ENCODE data around the gene HMOX2.

HMOX2 gene

DNA sequence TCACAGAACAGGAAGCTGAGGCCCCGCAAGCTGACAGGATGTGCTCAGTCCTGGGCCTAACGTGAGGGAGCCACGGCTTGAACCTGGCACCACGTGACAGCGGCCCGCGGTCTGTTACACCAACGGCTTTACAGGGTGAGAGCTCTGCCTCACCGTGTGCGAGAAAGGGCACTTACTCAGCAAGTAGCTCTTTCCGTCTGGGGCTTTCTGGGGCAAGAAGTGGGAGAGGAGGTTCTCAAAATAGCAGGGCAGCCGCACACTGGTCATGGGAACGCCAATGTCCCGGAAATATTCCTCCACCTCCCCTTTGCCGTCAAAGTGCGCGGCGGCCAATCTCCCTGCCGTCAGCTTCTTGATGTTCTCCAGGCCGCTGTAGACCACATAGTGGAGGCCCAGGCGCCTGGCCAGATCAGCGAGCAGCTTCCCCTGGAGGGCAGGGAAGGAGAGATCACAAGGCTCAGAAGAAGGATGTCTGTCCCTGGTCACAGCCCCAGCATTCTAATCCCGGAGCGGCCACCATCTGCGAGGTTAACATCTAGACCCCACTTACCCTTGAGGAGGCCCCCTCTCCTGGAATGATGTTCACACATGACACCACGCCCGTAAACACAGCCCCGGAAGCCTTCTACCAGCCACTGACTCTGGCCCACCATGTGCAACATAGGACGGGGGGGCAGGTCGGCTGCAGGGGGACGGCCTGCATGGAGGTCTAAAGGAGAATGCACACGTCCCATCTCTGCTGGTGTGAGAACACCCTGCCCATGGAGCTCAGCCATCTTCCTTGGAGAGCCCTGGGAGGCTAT, 10.0 kb upstream of the HMOX2 start:
- Histone ChIP-seq H3K27ac (ENCODE audit: low read depth, low read length) (no peak overlapping the region), H3K4me3 (ENCODE audit: low read length) (no peak overlapping the region), H3K9ac (ENCODE audit: low read depth, low read length) (no peak overlapping the region), H3K36me3 (ENCODE audit: insufficient read depth, low read length) (peaks cover 56% of the 10 kb centered on the region), H3K4me1 (ENCODE audit: insufficient read depth, low read length) (peaks cover 4% of the 10 kb centered on the region; the same call in 1 of the 2 replicates), H3K9me3 (ENCODE audit: insufficient read depth, low read depth, low read length) (no peaks in the 10 kb centered on the region), H3K27me3 (ENCODE audit: insufficient read depth, low read length) (no peaks in the 10 kb centered on the region)
- WGBS: 96% methylated on average over 32 of the region's 32 CpGs

DNA sequence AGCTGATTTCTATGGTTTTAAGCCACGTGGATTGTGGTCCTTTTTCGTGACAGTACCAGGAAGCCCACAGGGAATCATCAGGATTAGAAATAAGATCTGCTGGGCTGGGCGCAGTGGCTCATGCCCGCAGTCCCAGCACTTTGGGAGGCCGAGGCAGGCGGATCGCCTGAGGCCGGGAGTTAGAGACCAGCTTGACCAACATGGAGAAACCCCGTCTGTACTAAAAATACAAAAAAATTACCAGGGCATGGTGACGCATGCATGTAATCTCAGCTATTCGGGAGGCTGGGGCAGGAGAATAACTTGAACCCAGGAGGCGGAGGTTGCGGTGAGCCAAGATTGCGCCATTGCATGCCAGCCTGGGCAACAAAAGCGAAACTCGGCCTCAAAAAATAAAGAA, 8.3 kb upstream of the HMOX2 start:
- Histone ChIP-seq H3K9me3 (ENCODE audit: insufficient read depth, low read depth, low read length) (no peaks in the 10 kb centered on the region), H3K9ac (ENCODE audit: low read depth, low read length) (no peak overlapping the region), H3K27ac (ENCODE audit: low read depth, low read length) (no peak overlapping the region), H3K27me3 (ENCODE audit: insufficient read depth, low read length) (no peaks in the 10 kb centered on the region), H3K4me1 (ENCODE audit: insufficient read depth, low read length) (no peaks in the 10 kb centered on the region), H3K4me3 (ENCODE audit: low read length) (no peak overlapping the region), H3K36me3 (ENCODE audit: insufficient read depth, low read length) (peaks cover 61% of the 10 kb centered on the region)
- 96% methylated on average over 16 of the region's 16 CpGs for WGBS

GRCh38 chr16:4468972-4469371, 7.2 kb upstream of the HMOX2 start:
- 94% methylated on average over 10 of the region's 10 CpGs for WGBS
- Histone ChIP-seq H3K4me3 (ENCODE audit: low read length) (no peak overlapping the region), H3K9me3 (ENCODE audit: insufficient read depth, low read depth, low read length) (no peaks in the 10 kb centered on the region), H3K4me1 (ENCODE audit: insufficient read depth, low read length) (no peaks in the 10 kb centered on the region), H3K36me3 (ENCODE audit: insufficient read depth, low read length) (peaks cover 53% of the 10 kb centered on the region), H3K27me3 (ENCODE audit: insufficient read depth, low read length) (no peaks in the 10 kb centered on the region), H3K9ac (ENCODE audit: low read depth, low read length) (no peak overlapping the region), H3K27ac (ENCODE audit: low read depth, low read length) (no peak overlapping the region)

DNA sequence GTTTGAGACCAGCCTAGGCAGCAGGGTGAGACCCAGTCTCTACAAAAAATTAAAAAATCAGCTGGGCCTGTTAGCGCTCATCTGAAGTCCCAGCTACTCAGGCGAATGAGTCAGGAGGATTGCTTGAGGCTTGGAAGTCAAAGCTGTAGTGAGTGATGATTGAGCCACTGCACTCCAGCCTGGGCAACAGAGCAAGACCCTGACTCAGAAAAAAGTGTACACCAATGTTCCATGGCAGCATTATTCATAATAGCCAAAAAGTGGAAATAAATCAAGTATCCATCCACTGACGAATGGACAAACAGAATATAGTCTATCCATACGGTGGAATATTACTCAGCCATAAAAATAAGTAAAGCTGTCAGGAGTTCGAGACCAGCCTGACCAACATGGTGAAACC, 4.3 kb upstream of the HMOX2 start:
- Histone ChIP-seq H3K4me1 (ENCODE audit: insufficient read depth, low read length) (no peaks in the 10 kb centered on the region), H3K9me3 (ENCODE audit: insufficient read depth, low read depth, low read length) (peaks cover 5% of the 10 kb centered on the region; the same call in 1 of the 2 replicates), H3K27ac (ENCODE audit: low read depth, low read length) (no peak overlapping the region), H3K4me3 (ENCODE audit: low read length) (no peak overlapping the region), H3K36me3 (ENCODE audit: insufficient read depth, low read length) (peaks cover 30% of the 10 kb centered on the region), H3K9ac (ENCODE audit: low read depth, low read length) (no peak overlapping the region), H3K27me3 (ENCODE audit: insufficient read depth, low read length) (0 out of 2 replicates have a peak, but pooled peaks cover 5% of the 10 kb centered on the region)
- WGBS: 97% methylated on average over 5 of the region's 5 CpGs

- 0 out of 2 replicates have a peak overlapping the region, but pooled peaks have one; percentile 71 for H3K4me3 ChIP-seq (ENCODE audit: low read length)
- H3K9ac ChIP-seq (ENCODE audit: low read depth, low read length): no peak overlapping the region
- H3K36me3 ChIP-seq (ENCODE audit: insufficient read depth, low read length): peaks cover 22% of the 10 kb centered on the region
- H3K9me3 ChIP-seq (ENCODE audit: insufficient read depth, low read depth, low read length): peaks cover 5% of the 10 kb centered on the region; the same call in 1 of the 2 replicates
- no peaks in the 10 kb centered on the region for H3K4me1 ChIP-seq (ENCODE audit: insufficient read depth, low read length)
- H3K27ac ChIP-seq (ENCODE audit: low read depth, low read length): no peak overlapping the region
- WGBS: 64% methylated on average over 4 of the region's 4 CpGs
- 0 out of 2 replicates have a peak, but pooled peaks cover 5% of the 10 kb centered on the region for H3K27me3 ChIP-seq (ENCODE audit: insufficient read depth, low read length)
Observed at GRCh38 chr16:4472880-4473279, 3.3 kb upstream of the HMOX2 start.

DNA sequence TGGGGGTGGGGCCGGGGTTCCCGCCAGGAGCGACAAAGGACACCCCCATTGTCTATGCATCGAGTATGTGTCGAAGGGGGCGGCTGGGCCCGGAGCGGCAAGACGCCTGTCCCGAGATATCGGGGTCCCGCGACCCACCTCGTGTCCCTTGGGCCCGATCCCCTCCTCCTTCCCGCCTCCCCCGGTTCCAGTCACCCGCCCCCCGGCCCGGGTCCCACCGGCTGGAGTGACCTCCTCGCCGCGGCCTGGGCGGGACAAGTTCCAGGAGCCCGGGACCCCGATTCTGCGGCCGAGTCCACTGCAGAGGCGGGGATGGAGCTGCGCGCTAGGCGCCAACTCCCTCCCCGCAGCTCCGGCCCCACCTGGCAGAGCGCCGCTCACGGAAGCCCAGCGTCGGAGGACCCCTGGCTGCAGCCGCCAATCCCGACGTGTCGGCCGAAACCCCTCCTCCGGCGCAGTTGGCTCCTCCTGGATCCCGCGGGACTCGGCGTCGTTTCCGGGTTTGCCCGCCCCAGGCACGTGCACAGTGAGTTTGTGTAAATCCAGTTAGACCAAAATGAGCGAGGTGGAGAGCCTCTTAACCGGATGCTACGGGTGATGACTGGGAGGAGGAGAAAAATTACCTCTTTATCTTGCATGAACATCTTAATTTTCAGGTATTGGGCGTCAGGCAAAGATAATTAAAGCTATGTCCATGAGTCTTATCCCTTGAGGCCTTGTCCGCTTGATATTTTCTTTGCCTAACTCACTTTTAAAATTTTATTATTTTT, 1.8 kb upstream of the HMOX2 start, which contains the start of gene NMRAL1:
Gene NMRAL1 (minus strand): TSS at position 434 of the 770 bp plus-strand sequence. CDS start 493 bp downstream, outside the sequence.
- peaks cover 5% of the 10 kb centered on the region; the same call in 1 of the 2 replicates for H3K9me3 ChIP-seq (ENCODE audit: insufficient read depth, low read depth, low read length)
- peak within 1 kb of the TSS; percentile 71 for H3K4me3 ChIP-seq (ENCODE audit: low read length)
- H3K9ac ChIP-seq (ENCODE audit: low read depth, low read length): peak within 1 kb of the TSS; percentile 84
- H3K4me1 ChIP-seq (ENCODE audit: insufficient read depth, low read length): no peaks in the 10 kb centered on the region
- peak within 1 kb of the TSS; percentile 72 for H3K27ac ChIP-seq (ENCODE audit: low read depth, low read length)
- WGBS: 4% methylated on average over 60 of the region's 60 CpGs
- peaks cover 9% of the 10 kb centered on the region for H3K36me3 ChIP-seq (ENCODE audit: insufficient read depth, low read length)
- 0 out of 2 replicates have a peak, but pooled peaks cover 5% of the 10 kb centered on the region for H3K27me3 ChIP-seq (ENCODE audit: insufficient read depth, low read length)

DNA sequence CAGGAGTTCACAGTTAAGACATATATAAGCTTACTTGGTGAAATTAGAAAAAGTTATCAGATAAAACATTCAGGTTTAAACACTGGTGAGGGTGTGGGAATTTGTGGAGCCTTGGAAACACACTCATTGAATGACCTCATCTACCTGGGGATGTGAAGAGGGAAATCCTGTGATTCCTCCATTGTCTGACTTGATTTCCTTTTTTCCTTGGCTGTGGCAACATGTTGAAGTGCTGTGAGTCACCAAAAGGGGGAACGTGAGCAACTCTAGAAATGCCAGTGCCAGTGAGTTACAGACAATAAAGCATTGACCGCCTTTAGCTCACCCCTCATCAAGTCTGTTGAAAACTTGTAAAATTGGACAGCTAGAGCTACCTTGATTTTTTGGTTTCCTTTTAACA, 1.8 kb downstream of the HMOX2 start:
- H3K9ac ChIP-seq (ENCODE audit: low read depth, low read length): no peak overlapping the region
- no peak overlapping the region for H3K4me3 ChIP-seq (ENCODE audit: low read length)
- peaks cover 5% of the 10 kb centered on the region; the same call in 1 of the 2 replicates for H3K9me3 ChIP-seq (ENCODE audit: insufficient read depth, low read depth, low read length)
- no peaks in the 10 kb centered on the region for H3K4me1 ChIP-seq (ENCODE audit: insufficient read depth, low read length)
- 69% methylated on average over 2 of the region's 2 CpGs for WGBS
- H3K36me3 ChIP-seq (ENCODE audit: insufficient read depth, low read length): no peaks in the 10 kb centered on the region
- H3K27ac ChIP-seq (ENCODE audit: low read depth, low read length): no peak overlapping the region
- 0 out of 2 replicates have a peak, but pooled peaks cover 5% of the 10 kb centered on the region for H3K27me3 ChIP-seq (ENCODE audit: insufficient read depth, low read length)

GRCh38 chr16:4481526-4481925, 5.3 kb downstream of the HMOX2 start:
- Histone ChIP-seq H3K27ac (ENCODE audit: low read depth, low read length) (no peak overlapping the region), H3K4me3 (ENCODE audit: low read length) (no peak overlapping the region), H3K9me3 (ENCODE audit: insufficient read depth, low read depth, low read length) (no peaks in the 10 kb centered on the region), H3K36me3 (ENCODE audit: insufficient read depth, low read length) (peaks cover 7% of the 10 kb centered on the region; the same call in 1 of the 2 replicates), H3K4me1 (ENCODE audit: insufficient read depth, low read length) (no peaks in the 10 kb centered on the region), H3K27me3 (ENCODE audit: insufficient read depth, low read length) (no peaks in the 10 kb centered on the region), H3K9ac (ENCODE audit: low read depth, low read length) (no peak overlapping the region)
- 93% methylated on average over 2 of the region's 2 CpGs for WGBS

GRCh38 chr16:4481963-4482362, 5.8 kb downstream of the HMOX2 start:
- peaks cover 7% of the 10 kb centered on the region; the same call in 1 of the 2 replicates for H3K36me3 ChIP-seq (ENCODE audit: insufficient read depth, low read length)
- H3K4me1 ChIP-seq (ENCODE audit: insufficient read depth, low read length): no peaks in the 10 kb centered on the region
- no peaks in the 10 kb centered on the region for H3K27me3 ChIP-seq (ENCODE audit: insufficient read depth, low read length)
- H3K9me3 ChIP-seq (ENCODE audit: insufficient read depth, low read depth, low read length): no peaks in the 10 kb centered on the region
- H3K9ac ChIP-seq (ENCODE audit: low read depth, low read length): no peak overlapping the region
- WGBS: no CpG with 5 or more reads among the region's 1 CpG
- H3K4me3 ChIP-seq (ENCODE audit: low read length): no peak overlapping the region
- no peak overlapping the region for H3K27ac ChIP-seq (ENCODE audit: low read depth, low read length)

DNA sequence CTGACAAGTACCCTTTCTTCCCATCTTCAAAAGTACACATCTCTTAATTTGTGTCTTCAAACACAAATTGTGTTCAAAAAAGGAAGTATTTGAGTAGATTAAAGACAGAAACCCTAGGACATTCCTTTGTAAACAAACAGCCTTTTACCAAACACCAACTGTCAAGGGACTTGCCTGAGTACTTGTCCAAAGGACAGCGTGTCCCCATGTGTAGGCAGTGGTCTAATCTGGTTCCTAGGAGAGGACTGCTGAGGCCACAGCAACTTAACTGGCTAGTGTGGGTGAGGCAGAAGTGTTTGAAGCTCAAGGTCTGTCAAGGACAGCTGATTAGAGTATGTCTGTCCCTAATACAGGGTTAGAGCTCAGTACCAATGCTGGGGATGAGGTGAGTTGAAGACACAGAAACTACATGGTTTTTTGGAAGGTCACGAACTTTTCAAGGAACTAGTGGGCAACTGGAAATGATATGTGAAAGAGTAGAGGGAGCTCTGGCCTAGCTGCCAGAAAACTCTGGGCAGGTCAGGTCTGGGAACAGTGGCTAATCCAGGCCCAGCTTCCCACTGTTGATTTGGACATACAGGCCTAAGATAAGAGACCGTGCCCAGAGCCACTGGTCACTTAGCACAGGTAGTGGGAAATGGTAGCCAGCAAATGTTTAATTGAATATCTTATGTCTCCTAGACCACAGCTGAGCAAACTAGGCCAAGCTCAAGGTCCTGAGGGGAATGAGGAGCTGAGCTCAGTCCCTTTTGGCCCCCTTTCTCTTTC, 10.1 kb downstream of the HMOX2 start:
- Histone ChIP-seq H3K4me1 (ENCODE audit: insufficient read depth, low read length) (no peaks in the 10 kb centered on the region), H3K4me3 (ENCODE audit: low read length) (no peak overlapping the region), H3K9ac (ENCODE audit: low read depth, low read length) (no peak overlapping the region; the same call in 1 of the 2 replicates), H3K27me3 (ENCODE audit: insufficient read depth, low read length) (no peaks in the 10 kb centered on the region), H3K9me3 (ENCODE audit: insufficient read depth, low read depth, low read length) (no peaks in the 10 kb centered on the region), H3K36me3 (ENCODE audit: insufficient read depth, low read length) (peaks cover 7% of the 10 kb centered on the region; the same call in 1 of the 2 replicates), H3K27ac (ENCODE audit: low read depth, low read length) (no peak overlapping the region)
- WGBS: 89% methylated on average over 3 of the region's 3 CpGs

Data from HUES64 (cell line).